ENCODE results near the gene FOXS1. TPM values are rescaled to one million over a fixed set of nuclear protein-coding genes. Genes with fewer than 3 reads are reported as not detected.

FOXS1 gene
- total RNA-seq, 2 donors from 2014 or later: 2.8 to 5.0 TPM

- intact Hi-C loops (cut with DNase I): no loop called here
- DNase-seq (ENCODE audit: low spot score): no peak
These were observed 33.3 kb downstream of the FOXS1 start for GRCh38 chr20:31811796-31812728.

GRCh38 chr20:31811198-31811597 is 34.2 kb downstream of the FOXS1 start:
- intact Hi-C loops (cut with DNase I): no loop called here
- DNase-seq (ENCODE audit: low spot score): no peak

- intact Hi-C loops (cut with DNase I): no loop called here
- no peak for DNase-seq (ENCODE audit: low spot score)
These were observed 35.7 kb downstream of the FOXS1 start for GRCh38 chr20:31809661-31810060.

- intact Hi-C loops (cut with DNase I): no loop called here
- no peak for DNase-seq (ENCODE audit: low spot score)
These were observed 36.9 kb downstream of the FOXS1 start for GRCh38 chr20:31808481-31808880.

- DNase-seq (ENCODE audit: low spot score): no peak
- intact Hi-C loops (cut with DNase I): no loop called here
These were observed 38.6 kb downstream of the FOXS1 start for GRCh38 chr20:31806564-31807355.

- intact Hi-C loops (cut with DNase I): no loop called here
- DNase-seq (ENCODE audit: low spot score): no peak
These were observed 41.7 kb downstream of the FOXS1 start for GRCh38 chr20:31803552-31804291.

GRCh38 chr20:31801508-31801907 is 43.9 kb downstream of the FOXS1 start:
- intact Hi-C loops (cut with DNase I): no loop called here

GRCh38 chr20:31797364-31797763 is 48.0 kb downstream of the FOXS1 start:
- no peak for DNase-seq (ENCODE audit: low spot score)
- intact Hi-C loops (cut with DNase I): no loop called here

More at GRCh38 chr20:31801508-31801907, 43.9 kb downstream of the FOXS1 start:
- DNase-seq (ENCODE audit: low spot score): no peak

Other genes starting within 250 kb of the FOXS1 start
- gene ID1, start 240.3 kb downstream of the FOXS1 start, total RNA-seq: 100 to 1,000 TPM; 117 to 145 TPM
- 1 to 10 TPM; 2.5 to 6.5 TPM for gene COX4I2, start 207.7 kb downstream of the FOXS1 start, total RNA-seq
- gene BCL2L1, start 122.7 kb downstream of the FOXS1 start, total RNA-seq: 10 to 100 TPM; 65.4 to 76.0 TPM
- gene TPX2, start 106.3 kb downstream of the FOXS1 start, total RNA-seq: under 1 TPM; 0.76 to 0.88 TPM
- not detected for gene MYLK2, start 26.2 kb downstream of the FOXS1 start, total RNA-seq
- gene DUSP15, start 24.9 kb upstream of the FOXS1 start, total RNA-seq: 1 to 10 TPM in 1 of 2 donors, under 1 TPM in 1; 0.90 to 1.0 TPM
- gene TTLL9, start 25.0 kb upstream of the FOXS1 start, total RNA-seq: under 1 TPM; 0.14 to 0.19 TPM
- 1 to 10 TPM; 5.0 to 5.3 TPM for gene PDRG1, start 106.4 kb upstream of the FOXS1 start, total RNA-seq
- gene XKR7, start 122.5 kb upstream of the FOXS1 start, total RNA-seq: not detected
- 1 to 10 TPM; 6.8 to 9.7 TPM for gene CCM2L, start 164.8 kb upstream of the FOXS1 start, total RNA-seq
- gene HCK, start 206.6 kb upstream of the FOXS1 start, total RNA-seq: 10 to 100 TPM; 12.7 to 26.9 TPM